ENCODE data around the gene FOXB1.

Gene FOXB1

GRCh38 chr15:60009980-60010732 lies 6.0 kb downstream of the FOXB1 start:
- Histone ChIP-seq H3K9me3 (ENCODE audit: insufficient read depth, low read length, severe bottlenecking) (no peaks in the 10 kb centered on the region), H3K27me3 (ENCODE audit: insufficient read depth, low read length, poor library complexity) (no peaks in the 10 kb centered on the region), H3K4me1 (ENCODE audit: insufficient read depth, low read length) (peaks cover 19% of the 10 kb centered on the region), H3K9ac (ENCODE audit: low read depth, low read length) (no peak overlapping the region), H3K27ac (ENCODE audit: low read length) (no peak overlapping the region), H3K79me2 (ENCODE audit: insufficient read depth, low read length) (peaks cover 7% of the 10 kb centered on the region), H3K4me2 (ENCODE audit: insufficient read depth, low read length) (no peak overlapping the region), H4K20me1 (ENCODE audit: insufficient read depth, low read length) (no peaks in the 10 kb centered on the region), H2AFZ (ENCODE audit: low read depth, low read length) (no peak overlapping the region), H3K4me3 (ENCODE audit: low read depth in 1 of 2, low read length in 2 of 2) (no peak overlapping the region), H3K36me3 (ENCODE audit: insufficient read depth, low read length) (peaks cover 8% of the 10 kb centered on the region; the same call in 1 of the 2 replicates)
- DNase-seq (no peak), ATAC-seq (ENCODE audit: insufficient read depth, low read depth) (no peak)
- TF ChIP-seq, protein P1, sequence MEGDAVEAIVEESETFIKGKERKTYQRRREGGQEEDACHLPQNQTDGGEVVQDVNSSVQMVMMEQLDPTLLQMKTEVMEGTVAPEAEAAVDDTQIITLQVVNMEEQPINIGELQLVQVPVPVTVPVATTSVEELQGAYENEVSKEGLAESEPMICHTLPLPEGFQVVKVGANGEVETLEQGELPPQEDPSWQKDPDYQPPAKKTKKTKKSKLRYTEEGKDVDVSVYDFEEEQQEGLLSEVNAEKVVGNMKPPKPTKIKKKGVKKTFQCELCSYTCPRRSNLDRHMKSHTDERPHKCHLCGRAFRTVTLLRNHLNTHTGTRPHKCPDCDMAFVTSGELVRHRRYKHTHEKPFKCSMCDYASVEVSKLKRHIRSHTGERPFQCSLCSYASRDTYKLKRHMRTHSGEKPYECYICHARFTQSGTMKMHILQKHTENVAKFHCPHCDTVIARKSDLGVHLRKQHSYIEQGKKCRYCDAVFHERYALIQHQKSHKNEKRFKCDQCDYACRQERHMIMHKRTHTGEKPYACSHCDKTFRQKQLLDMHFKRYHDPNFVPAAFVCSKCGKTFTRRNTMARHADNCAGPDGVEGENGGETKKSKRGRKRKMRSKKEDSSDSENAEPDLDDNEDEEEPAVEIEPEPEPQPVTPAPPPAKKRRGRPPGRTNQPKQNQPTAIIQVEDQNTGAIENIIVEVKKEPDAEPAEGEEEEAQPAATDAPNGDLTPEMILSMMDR (IDR thresholded peaks at IDR 0.05; ENCODE audit: borderline replicate concordance, extremely low read depth, low read length, poor library complexity, severe bottlenecking): no peak
- no peak for TF ChIP-seq EZH2 (IDR thresholded peaks at IDR 0.05; ENCODE audit: borderline replicate concordance, low read depth, low read length, severe bottlenecking)

- Histone ChIP-seq H3K9me3 (ENCODE audit: insufficient read depth, low read length, severe bottlenecking) (no peaks in the 10 kb centered on the region), H3K9ac (ENCODE audit: low read depth, low read length) (no peak overlapping the region), H3K4me2 (ENCODE audit: insufficient read depth, low read length) (no peak overlapping the region), H3K36me3 (ENCODE audit: insufficient read depth, low read length) (peaks cover 2% of the 10 kb centered on the region; the same call in 1 of the 2 replicates), H3K4me3 (ENCODE audit: low read depth in 1 of 2, low read length in 2 of 2) (no peak overlapping the region), H4K20me1 (ENCODE audit: insufficient read depth, low read length) (no peaks in the 10 kb centered on the region), H3K4me1 (ENCODE audit: insufficient read depth, low read length) (peaks cover 12% of the 10 kb centered on the region), H3K27me3 (ENCODE audit: insufficient read depth, low read length, poor library complexity) (no peaks in the 10 kb centered on the region), H2AFZ (ENCODE audit: low read depth, low read length) (no peak overlapping the region), H3K79me2 (ENCODE audit: insufficient read depth, low read length) (peaks cover under 1% of the 10 kb centered on the region; the same call in 1 of the 2 replicates), H3K27ac (ENCODE audit: low read length) (no peak overlapping the region)
- ATAC-seq (ENCODE audit: insufficient read depth, low read depth) (no peak), DNase-seq (no peak)
- no peak for TF ChIP-seq EZH2 (IDR thresholded peaks at IDR 0.05; ENCODE audit: borderline replicate concordance, low read depth, low read length, severe bottlenecking)
- TF ChIP-seq, protein P1 (IDR thresholded peaks at IDR 0.05; ENCODE audit: borderline replicate concordance, extremely low read depth, low read length, poor library complexity, severe bottlenecking): no peak
These were observed 6.7 kb downstream of the FOXB1 start for GRCh38 chr15:60010858-60011257.

DNA sequence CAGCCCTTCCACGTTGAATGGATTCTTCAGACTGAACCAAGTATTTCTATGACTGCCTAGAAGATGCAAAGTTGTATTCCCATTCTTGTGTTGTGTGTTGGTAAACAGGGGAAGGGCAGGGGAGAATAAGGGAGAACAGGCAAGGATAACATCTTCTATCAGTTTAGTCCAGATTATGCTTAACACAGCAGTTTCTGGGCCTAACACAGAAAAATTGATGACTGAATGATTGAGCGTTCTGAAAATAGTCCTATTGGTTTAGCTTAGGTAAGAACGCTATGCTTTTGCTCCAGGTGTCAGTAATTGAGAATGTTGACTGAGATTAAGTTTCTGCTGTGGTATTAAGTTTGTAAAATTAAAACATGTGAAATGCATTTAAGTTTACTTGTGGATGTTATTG lies 8.6 kb downstream of the FOXB1 start:
- Histone ChIP-seq H3K27ac (ENCODE audit: low read length) (no peak overlapping the region), H3K79me2 (ENCODE audit: insufficient read depth, low read length) (no peaks in the 10 kb centered on the region), H3K27me3 (ENCODE audit: insufficient read depth, low read length, poor library complexity) (no peaks in the 10 kb centered on the region), H3K4me3 (ENCODE audit: low read depth in 1 of 2, low read length in 2 of 2) (no peak overlapping the region), H3K4me2 (ENCODE audit: insufficient read depth, low read length) (no peak overlapping the region), H3K9ac (ENCODE audit: low read depth, low read length) (no peak overlapping the region), H2AFZ (ENCODE audit: low read depth, low read length) (no peak overlapping the region), H3K9me3 (ENCODE audit: insufficient read depth, low read length, severe bottlenecking) (no peaks in the 10 kb centered on the region), H3K36me3 (ENCODE audit: insufficient read depth, low read length) (no peaks in the 10 kb centered on the region), H3K4me1 (ENCODE audit: insufficient read depth, low read length) (peaks cover 6% of the 10 kb centered on the region), H4K20me1 (ENCODE audit: insufficient read depth, low read length) (no peaks in the 10 kb centered on the region)
- ATAC-seq (ENCODE audit: insufficient read depth, low read depth): no peak
- no peak for TF ChIP-seq EZH2 (IDR thresholded peaks at IDR 0.05; ENCODE audit: borderline replicate concordance, low read depth, low read length, severe bottlenecking)
- TF ChIP-seq, protein P1 (IDR thresholded peaks at IDR 0.05; ENCODE audit: borderline replicate concordance, extremely low read depth, low read length, poor library complexity, severe bottlenecking): no peak
- no peak for DNase-seq

Measured in DND-41 (cell line).